Measurements from ENCODE around the gene MAP7.

- TF ChIP-seq GATA2 (IDR thresholded peaks at IDR 0.05; ENCODE audit: low read depth, low read length), result no peak
- TF ChIP-seq GATA3 (IDR thresholded peaks at IDR 0.05; ENCODE audit: low read depth, low read length), result no peak
Observed at GRCh38 chr6:136508725-136509392, 41.4 kb downstream of the MAP7 start.
